Bone marrow (tissue), 2 donors: ENCODE results near the gene HAND2.

Source experiments
- DNase-seq, 2 donors: peaks; one replicate each; lab custom pipeline; 2025; lab: John Stamatoyannopoulos, UW

The HAND2 gene

GRCh38 chr4:173478201-173478912 lies 51.7 kb downstream of the HAND2 start:
- DNase-seq: no peak

- DNase-seq: no peak
Observed at GRCh38 chr4:173477016-173477415, 53.0 kb downstream of the HAND2 start.
